Muscle layer of colon (tissue), 2 donors: ENCODE results near the gene PAXX.
"Not testable (repeated sequence)": the region's sequence is repeated elsewhere in the genome, so short reads cannot be mapped to it uniquely, and the experiment has no call there.

Experiments used
- H3K27ac ChIP-seq: one replicate; pipeline ENCODE4 v1.7.0; 2013; ENCODE audit warnings: low read depth, mild to moderate bottlenecking, low read length, moderate library complexity
- H3K27me3 ChIP-seq, 2 donors: one replicate each; pipeline ENCODE4 v1.7.0; 2013; ENCODE audit warnings: low read length in 2 of 2, mild to moderate bottlenecking in 2 of 2; ENCODE audit not compliant: insufficient read depth in 2 of 2, control insufficient read depth in 1 of 2
- H3K36me3 ChIP-seq: one replicate; pipeline ENCODE4 v1.7.0; 2013; ENCODE audit warnings: mild to moderate bottlenecking, low read length; ENCODE audit not compliant: insufficient read depth
- H3K4me1 ChIP-seq: one replicate; pipeline ENCODE4 v1.7.0; 2013; ENCODE audit warnings: mild to moderate bottlenecking, low read length; ENCODE audit not compliant: insufficient read depth
- H3K4me3 ChIP-seq, 2 donors: one replicate each; pipeline ENCODE4 v1.7.0; 2013; ENCODE audit warnings: low read length in 2 of 2, low read depth in 1 of 2, mild to moderate bottlenecking in 1 of 2, moderate library complexity in 1 of 2
- H3K9ac ChIP-seq: one replicate; pipeline ENCODE4 v1.7.0; 2013; ENCODE audit warnings: low read length
- H3K9me3 ChIP-seq: one replicate; pipeline ENCODE4 v1.7.0; 2013; ENCODE audit warnings: mild to moderate bottlenecking, low read length
- donor health status: abdominal sarcoma.
- donor health status: Adenocarcinoma of cecum.

Gene PAXX

GRCh38 chr9:137002646-137003041 is 10.4 kb downstream of the PAXX start:
- Histone ChIP-seq H3K9ac (no peak overlapping the region), H3K36me3 (no peaks in the 10 kb centered on the region), H3K4me3 (no peak overlapping the region), H3K27me3 (no peaks in the 10 kb centered on the region), H3K4me1 (no peaks in the 10 kb centered on the region), H3K27ac (no peak overlapping the region), H3K9me3 (no peaks in the 10 kb centered on the region)

DNA sequence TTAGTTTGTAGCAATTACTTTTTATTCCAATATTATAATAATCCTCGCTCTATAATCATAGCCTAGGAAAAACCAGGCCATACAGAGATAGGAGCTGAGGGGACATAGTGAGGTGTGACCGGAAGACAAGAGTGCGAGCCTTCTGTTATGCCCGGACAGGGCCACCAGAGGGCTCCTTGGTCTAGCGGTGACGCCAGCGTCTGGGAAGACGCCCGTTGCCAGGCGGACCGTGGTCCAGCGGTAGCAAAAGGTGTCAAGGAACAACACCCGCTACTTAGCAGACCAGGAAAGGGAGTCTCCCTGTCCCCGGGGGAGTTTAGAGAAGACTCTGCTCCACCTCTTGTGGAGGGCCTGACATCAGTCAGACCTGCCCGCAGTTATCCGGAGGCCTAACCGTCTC is 12.1 kb downstream of the PAXX start:
- H3K9me3 ChIP-seq, H3K9ac ChIP-seq, H3K27me3 ChIP-seq, H3K4me1 ChIP-seq, H3K4me3 ChIP-seq, H3K36me3 ChIP-seq, H3K27ac ChIP-seq: not testable (repeated sequence)

GRCh38 chr9:137006116-137007003 is 14.1 kb downstream of the PAXX start:
- H3K36me3 ChIP-seq, result peaks cover 3% of the 10 kb centered on the region
- no peak overlapping the region for H3K27ac ChIP-seq
- H3K4me3 ChIP-seq, result no peak overlapping the region
- no peak overlapping the region for H3K9ac ChIP-seq
- H3K27me3 ChIP-seq, result no peaks in the 10 kb centered on the region
- H3K4me1 ChIP-seq, result no peaks in the 10 kb centered on the region
- H3K9me3 ChIP-seq, result no peaks in the 10 kb centered on the region

- Histone ChIP-seq H3K27me3 (no peaks in the 10 kb centered on the region), H3K4me3 (no peak overlapping the region), H3K9ac (no peak overlapping the region), H3K36me3 (peaks cover 9% of the 10 kb centered on the region), H3K27ac (no peak overlapping the region), H3K4me1 (no peaks in the 10 kb centered on the region), H3K9me3 (no peaks in the 10 kb centered on the region)
Measured at GRCh38 chr9:137007108-137007815, 15.0 kb downstream of the PAXX start.

DNA sequence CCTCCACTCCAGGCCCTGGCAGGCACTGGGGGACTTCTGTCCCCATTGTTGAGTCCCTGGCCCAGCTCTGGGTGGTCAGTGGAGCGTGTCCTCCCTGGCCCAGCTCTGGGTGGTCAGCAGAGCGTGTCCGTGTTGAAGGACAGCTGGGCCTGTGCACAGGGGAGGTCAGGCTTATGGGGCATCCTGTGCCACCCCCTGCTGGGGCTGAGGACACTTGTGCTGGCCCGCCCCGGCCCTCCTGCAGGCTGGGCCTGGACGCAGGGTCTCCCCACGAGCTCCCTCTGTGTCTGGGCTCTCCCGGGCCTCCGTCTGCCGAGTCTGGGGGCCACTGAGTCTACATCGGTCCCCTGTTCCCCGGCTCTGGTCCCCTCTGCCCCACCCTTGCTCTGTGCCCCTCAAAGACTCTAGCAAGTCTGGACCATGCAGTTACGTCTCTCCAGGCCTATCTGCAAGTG is 15.6 kb downstream of the PAXX start:
- H3K27ac ChIP-seq, result no peak overlapping the region
- H3K4me3 ChIP-seq, result no peak overlapping the region
- no peak overlapping the region for H3K9ac ChIP-seq
- peaks cover 9% of the 10 kb centered on the region for H3K36me3 ChIP-seq
- H3K27me3 ChIP-seq, result no peaks in the 10 kb centered on the region
- H3K4me1 ChIP-seq, result no peaks in the 10 kb centered on the region
- H3K9me3 ChIP-seq, result no peaks in the 10 kb centered on the region

DNA sequence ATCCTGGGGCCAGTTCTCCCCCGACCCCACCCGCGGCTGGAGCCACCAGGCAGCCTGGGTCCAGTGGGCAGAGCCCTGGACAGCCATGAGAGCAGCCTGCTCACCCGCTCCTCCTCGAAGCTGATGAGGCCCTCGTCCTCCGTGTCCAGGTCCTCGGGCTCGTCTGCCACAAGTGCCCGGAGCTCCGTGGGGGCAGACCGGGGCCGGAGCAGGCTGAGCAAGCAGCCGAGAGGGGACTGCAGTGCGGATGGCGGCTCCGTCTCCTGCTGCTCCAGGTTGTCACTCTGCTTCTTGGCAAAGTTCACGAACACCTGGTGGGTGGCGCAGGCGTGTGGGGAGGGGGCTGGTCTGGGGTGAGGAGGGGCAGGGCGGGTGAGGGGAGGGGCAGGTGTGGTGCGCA is 16.1 kb downstream of the PAXX start:
- Histone ChIP-seq H3K4me1 (no peaks in the 10 kb centered on the region), H3K9ac (no peak overlapping the region), H3K4me3 (no peak overlapping the region), H3K36me3 (peaks cover 9% of the 10 kb centered on the region), H3K9me3 (no peaks in the 10 kb centered on the region), H3K27ac (no peak overlapping the region), H3K27me3 (no peaks in the 10 kb centered on the region)

- Histone ChIP-seq H3K36me3 (peaks cover 9% of the 10 kb centered on the region), H3K9ac (no peak overlapping the region), H3K27me3 (no peaks in the 10 kb centered on the region)
Measured at GRCh38 chr9:137009217-137009616, 17.0 kb downstream of the PAXX start.

GRCh38 chr9:137009938-137010732 is 17.9 kb downstream of the PAXX start:
- Histone ChIP-seq H3K4me1 (no peaks in the 10 kb centered on the region), H3K9me3 (no peaks in the 10 kb centered on the region), H3K27ac (no peak overlapping the region), H3K4me3 (no peak overlapping the region), H3K27me3 (no peaks in the 10 kb centered on the region), H3K36me3 (peaks cover 9% of the 10 kb centered on the region), H3K9ac (no peak overlapping the region)

More at GRCh38 chr9:137009217-137009616, 17.0 kb downstream of the PAXX start:
- no peaks in the 10 kb centered on the region for H3K9me3 ChIP-seq
- H3K4me3 ChIP-seq, result no peak overlapping the region
- no peaks in the 10 kb centered on the region for H3K4me1 ChIP-seq
- H3K27ac ChIP-seq, result no peak overlapping the region

DNA sequence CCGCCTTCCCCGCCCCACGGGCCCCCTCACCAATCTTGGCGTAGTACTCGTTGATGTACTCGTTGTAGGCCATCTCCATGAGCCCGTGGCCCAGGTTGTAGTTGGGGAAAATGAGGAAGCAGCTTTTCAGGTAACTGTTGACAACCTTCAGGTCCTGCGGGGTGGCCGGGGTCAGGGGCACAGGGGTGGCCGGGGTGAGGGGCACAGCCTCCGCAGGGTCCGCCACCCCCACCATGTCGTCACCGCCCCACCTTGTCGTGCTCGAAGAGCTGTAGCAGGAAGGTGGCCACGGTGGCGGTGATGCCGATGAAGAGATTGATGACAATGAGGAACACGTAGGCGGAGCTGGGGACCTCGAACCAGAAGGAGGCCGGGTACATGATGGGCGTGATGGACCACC is 18.9 kb downstream of the PAXX start:
- Histone ChIP-seq H3K4me1 (no peaks in the 10 kb centered on the region), H3K27me3 (no peaks in the 10 kb centered on the region), H3K4me3 (no peak overlapping the region), H3K27ac (no peak overlapping the region), H3K9me3 (no peaks in the 10 kb centered on the region), H3K9ac (no peak overlapping the region), H3K36me3 (peaks cover 9% of the 10 kb centered on the region)

DNA sequence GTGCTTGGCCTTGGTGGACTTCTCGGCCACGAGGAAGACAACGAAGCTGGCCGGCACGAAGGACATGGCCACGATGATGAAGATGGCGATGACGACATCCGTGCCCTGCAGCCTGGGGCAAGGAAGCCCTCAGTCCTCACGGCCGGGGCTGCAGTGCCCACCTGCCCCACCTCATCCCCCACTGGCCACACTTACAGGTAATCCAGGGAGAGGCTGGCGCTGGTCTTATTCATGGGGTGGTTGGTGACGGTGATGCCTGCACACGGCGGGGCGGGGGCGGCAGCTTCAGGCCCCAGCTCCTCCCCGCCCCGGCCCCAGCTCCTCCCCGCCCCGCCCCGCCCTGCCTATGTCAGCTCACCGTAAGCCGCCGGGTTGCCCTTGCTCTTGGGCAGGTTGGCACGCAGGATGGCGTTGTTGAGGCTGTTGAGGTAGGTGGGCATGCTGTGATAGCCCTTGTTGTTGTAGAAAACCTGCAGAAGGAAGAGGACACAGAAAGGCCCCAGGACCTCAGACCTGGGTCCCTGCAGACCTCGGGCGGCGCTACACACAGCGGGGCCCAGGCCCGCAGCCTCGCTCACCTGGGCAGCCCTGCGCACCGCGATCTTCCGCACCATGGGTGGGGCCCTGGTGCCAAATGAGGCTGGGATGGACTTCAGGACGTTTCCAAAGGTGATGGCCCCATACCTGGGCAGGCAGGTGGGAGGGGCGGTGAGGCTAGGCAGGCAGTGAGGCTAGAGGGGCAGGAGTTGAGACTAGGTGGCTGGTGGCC is 19.9 kb downstream of the PAXX start:
- H3K27ac ChIP-seq, result no peak overlapping the region
- no peaks in the 10 kb centered on the region for H3K27me3 ChIP-seq
- H3K9me3 ChIP-seq, result no peaks in the 10 kb centered on the region
- H3K9ac ChIP-seq, result no peak overlapping the region
- H3K4me1 ChIP-seq, result no peaks in the 10 kb centered on the region
- H3K36me3 ChIP-seq, result peaks cover 9% of the 10 kb centered on the region
- H3K4me3 ChIP-seq, result no peak overlapping the region
